ENCODE results near the gene RANBP6.

The RANBP6 gene

GRCh38 chr9:6006749-6007057 is 8.7 kb downstream of the RANBP6 start:
- DNase-seq, result no peak

GRCh38 chr9:6000955-6001354 is 14.5 kb downstream of the RANBP6 start:
- DNase-seq, result no peak

- no peak for DNase-seq
These were observed 15.9 kb downstream of the RANBP6 start for GRCh38 chr9:5999443-6000101.

GRCh38 chr9:5994493-5994892 is 20.9 kb downstream of the RANBP6 start:
- DNase-seq, result no peak

GRCh38 chr9:5988265-5988664 is 27.2 kb downstream of the RANBP6 start:
- no peak for DNase-seq

- DNase-seq, result no peak
These were observed 32.4 kb downstream of the RANBP6 start for GRCh38 chr9:5983042-5983441.

GRCh38 chr9:5982317-5982716 is 33.1 kb downstream of the RANBP6 start:
- DNase-seq, result no peak

- DNase-seq, result no peak
These were observed 36.9 kb downstream of the RANBP6 start for GRCh38 chr9:5978523-5978922.

- no peak for DNase-seq
These were observed 38.6 kb downstream of the RANBP6 start for GRCh38 chr9:5976674-5977397.

- DNase-seq, result no peak
These were observed 43.7 kb downstream of the RANBP6 start for GRCh38 chr9:5971740-5972139.
